Measurements from ENCODE around the gene SND1.

DNA sequence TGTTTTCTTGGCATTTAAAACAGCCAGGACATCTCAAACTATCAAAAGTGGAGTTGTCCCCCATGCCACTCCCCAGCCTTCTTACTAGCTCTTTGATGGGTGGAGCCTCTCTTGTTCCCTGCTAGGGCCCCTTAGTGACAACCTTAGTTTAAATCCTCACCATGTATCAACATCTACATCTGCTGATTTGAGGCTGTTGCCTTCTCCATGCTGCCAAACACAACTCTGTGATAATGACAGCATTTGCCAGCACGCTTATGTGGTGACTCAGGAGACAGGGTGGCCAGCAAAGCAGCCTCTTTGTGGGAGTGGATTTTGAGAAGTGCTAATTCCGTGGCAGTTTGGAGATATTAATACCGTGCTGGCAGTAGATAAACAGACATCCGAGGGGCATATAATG lies 233.8 kb downstream of the SND1 start:
- TF ChIP-seq, protein P1, sequence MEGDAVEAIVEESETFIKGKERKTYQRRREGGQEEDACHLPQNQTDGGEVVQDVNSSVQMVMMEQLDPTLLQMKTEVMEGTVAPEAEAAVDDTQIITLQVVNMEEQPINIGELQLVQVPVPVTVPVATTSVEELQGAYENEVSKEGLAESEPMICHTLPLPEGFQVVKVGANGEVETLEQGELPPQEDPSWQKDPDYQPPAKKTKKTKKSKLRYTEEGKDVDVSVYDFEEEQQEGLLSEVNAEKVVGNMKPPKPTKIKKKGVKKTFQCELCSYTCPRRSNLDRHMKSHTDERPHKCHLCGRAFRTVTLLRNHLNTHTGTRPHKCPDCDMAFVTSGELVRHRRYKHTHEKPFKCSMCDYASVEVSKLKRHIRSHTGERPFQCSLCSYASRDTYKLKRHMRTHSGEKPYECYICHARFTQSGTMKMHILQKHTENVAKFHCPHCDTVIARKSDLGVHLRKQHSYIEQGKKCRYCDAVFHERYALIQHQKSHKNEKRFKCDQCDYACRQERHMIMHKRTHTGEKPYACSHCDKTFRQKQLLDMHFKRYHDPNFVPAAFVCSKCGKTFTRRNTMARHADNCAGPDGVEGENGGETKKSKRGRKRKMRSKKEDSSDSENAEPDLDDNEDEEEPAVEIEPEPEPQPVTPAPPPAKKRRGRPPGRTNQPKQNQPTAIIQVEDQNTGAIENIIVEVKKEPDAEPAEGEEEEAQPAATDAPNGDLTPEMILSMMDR (IDR thresholded peaks at IDR 0.05) = no peak
- no peak for TF ChIP-seq EZH2 (IDR thresholded peaks at IDR 0.05; ENCODE audit: borderline replicate concordance, insufficient read depth, low read depth, low read length, poor library complexity, severe bottlenecking)

Measured in B cell (primary cell).